RCC 7860 (cell line): Measurements from ENCODE around the gene SKA2.
"Not testable (repeated sequence)": the region's sequence is repeated elsewhere in the genome, so short reads cannot be mapped to it uniquely, and the experiment has no call there.

ENCODE experiments used
- DNase-seq: peaks from one replicate; pipeline ENCODE4 v3.0.0-alpha.2; 2015; ENCODE audit warnings: low spot score
- FAIRE-seq: peaks from 2 replicates; lab custom pipeline; 2012; peaks lifted over from hg19 to GRCh38; lab: Jason Lieb, UNC

SKA2 gene

GRCh38 chr17:59152925-59153324 is 2.1 kb downstream of the SKA2 start:
- FAIRE-seq (no peak), DNase-seq (no peak)

- DNase-seq (no peak), FAIRE-seq (no peak)
Observed at GRCh38 chr17:59151591-59151990, 3.4 kb downstream of the SKA2 start.

GRCh38 chr17:59151006-59151405 is 4.0 kb downstream of the SKA2 start:
- DNase-seq (no peak), FAIRE-seq (no peak)

- FAIRE-seq, result no peak
Observed at GRCh38 chr17:59149841-59150511, 5.0 kb downstream of the SKA2 start.

GRCh38 chr17:59149051-59149450 is 5.9 kb downstream of the SKA2 start:
- DNase-seq (peak; percentile 39), FAIRE-seq (peak; percentile 41)

More at GRCh38 chr17:59149841-59150511, 5.0 kb downstream of the SKA2 start:
- peak; percentile 33 for DNase-seq

- no peak for FAIRE-seq
- DNase-seq, result no peak
Observed at GRCh38 chr17:59145571-59146096, 9.4 kb downstream of the SKA2 start.

- no peak for FAIRE-seq
Observed at GRCh38 chr17:59141860-59142259, 13.1 kb downstream of the SKA2 start.

GRCh38 chr17:59139939-59140338 is 15.0 kb downstream of the SKA2 start:
- FAIRE-seq (no peak), DNase-seq (no peak)

More at GRCh38 chr17:59141860-59142259, 13.1 kb downstream of the SKA2 start:
- no peak for DNase-seq

GRCh38 chr17:59138339-59138738 is 16.6 kb downstream of the SKA2 start:
- DNase-seq, FAIRE-seq: not testable (repeated sequence)

- DNase-seq (no peak), FAIRE-seq (no peak)
Observed at GRCh38 chr17:59131131-59131530, 23.9 kb downstream of the SKA2 start.

- DNase-seq (no peak), FAIRE-seq (no peak)
Observed at GRCh38 chr17:59129814-59130213, 25.2 kb downstream of the SKA2 start.

GRCh38 chr17:59126809-59127417 is 28.1 kb downstream of the SKA2 start:
- DNase-seq (no peak), FAIRE-seq (no peak)

GRCh38 chr17:59124665-59125064 is 30.3 kb downstream of the SKA2 start:
- DNase-seq (no peak), FAIRE-seq (no peak)

GRCh38 chr17:59121901-59122480 is 33.0 kb downstream of the SKA2 start:
- FAIRE-seq (peak; percentile 97), DNase-seq (peak; percentile 94)

- DNase-seq, result no peak
- no peak for FAIRE-seq
Observed at GRCh38 chr17:59115474-59115873, 39.5 kb downstream of the SKA2 start.

GRCh38 chr17:59111539-59111938 is 43.4 kb downstream of the SKA2 start:
- DNase-seq, result no peak
- no peak for FAIRE-seq

GRCh38 chr17:59110973-59111372 is 44.0 kb downstream of the SKA2 start:
- DNase-seq (no peak), FAIRE-seq (no peak)

GRCh38 chr17:59108400-59109102 is 46.4 kb downstream of the SKA2 start:
- FAIRE-seq (no peak), DNase-seq (no peak)

GRCh38 chr17:59107306-59107670 is 47.7 kb downstream of the SKA2 start:
- FAIRE-seq, result no peak
- DNase-seq, result no peak

- peak; percentile 67 for FAIRE-seq
- peak; percentile 96 for DNase-seq
Observed at GRCh38 chr17:59106463-59107305, 48.3 kb downstream of the SKA2 start, which contains the start of gene TRIM37. TSS of gene TRIM37 (minus strand) at chr17:59106880. CDS start at chr17:59106461, 419 bp downstream.
